Measurements from ENCODE around the gene ARAP2. TPM values are rescaled to one million over a fixed set of nuclear protein-coding genes. Genes with fewer than 3 reads are reported as not detected.

The ARAP2 gene
- total RNA-seq, 1 donor = 3.6 TPM

DNA sequence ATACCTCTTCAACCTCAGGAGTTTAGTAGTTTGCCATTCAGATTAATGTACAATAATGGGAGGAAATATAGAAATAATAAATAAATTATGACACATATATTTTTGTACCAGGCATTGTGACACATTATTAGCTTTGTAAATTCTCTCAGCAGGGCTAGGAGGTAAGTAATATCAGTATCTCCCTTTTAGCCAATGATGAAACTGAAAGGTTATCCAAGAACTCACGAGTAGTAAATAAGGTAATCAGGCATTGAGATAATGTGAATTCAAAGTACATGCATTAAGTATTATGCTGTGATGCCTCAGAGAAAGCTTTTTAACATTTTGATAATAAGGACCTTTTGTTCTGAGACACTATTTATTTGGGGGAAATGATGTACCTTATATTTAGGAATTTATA lies 5.3 kb upstream of the ARAP2 start:
- H3K4me1 ChIP-seq (ENCODE audit: insufficient read depth, low read length) = no peaks in the 10 kb centered on the region
- no peaks in the 10 kb centered on the region for H3K36me3 ChIP-seq (ENCODE audit: insufficient read depth, low read length)
- no peak overlapping the region for H3K27ac ChIP-seq (ENCODE audit: low read depth, low read length)
- no peaks in the 10 kb centered on the region for H3K9me3 ChIP-seq (ENCODE audit: low read depth, low read length)
- H3K4me3 ChIP-seq (ENCODE audit: insufficient read depth, low read length) = no peak overlapping the region
- no peaks in the 10 kb centered on the region for H4K20me1 ChIP-seq (ENCODE audit: insufficient read depth, low read length)
- TF ChIP-seq, protein P1, sequence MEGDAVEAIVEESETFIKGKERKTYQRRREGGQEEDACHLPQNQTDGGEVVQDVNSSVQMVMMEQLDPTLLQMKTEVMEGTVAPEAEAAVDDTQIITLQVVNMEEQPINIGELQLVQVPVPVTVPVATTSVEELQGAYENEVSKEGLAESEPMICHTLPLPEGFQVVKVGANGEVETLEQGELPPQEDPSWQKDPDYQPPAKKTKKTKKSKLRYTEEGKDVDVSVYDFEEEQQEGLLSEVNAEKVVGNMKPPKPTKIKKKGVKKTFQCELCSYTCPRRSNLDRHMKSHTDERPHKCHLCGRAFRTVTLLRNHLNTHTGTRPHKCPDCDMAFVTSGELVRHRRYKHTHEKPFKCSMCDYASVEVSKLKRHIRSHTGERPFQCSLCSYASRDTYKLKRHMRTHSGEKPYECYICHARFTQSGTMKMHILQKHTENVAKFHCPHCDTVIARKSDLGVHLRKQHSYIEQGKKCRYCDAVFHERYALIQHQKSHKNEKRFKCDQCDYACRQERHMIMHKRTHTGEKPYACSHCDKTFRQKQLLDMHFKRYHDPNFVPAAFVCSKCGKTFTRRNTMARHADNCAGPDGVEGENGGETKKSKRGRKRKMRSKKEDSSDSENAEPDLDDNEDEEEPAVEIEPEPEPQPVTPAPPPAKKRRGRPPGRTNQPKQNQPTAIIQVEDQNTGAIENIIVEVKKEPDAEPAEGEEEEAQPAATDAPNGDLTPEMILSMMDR (IDR thresholded peaks at IDR 0.05; ENCODE audit: extremely low read depth, low read depth, low read length) = no peak
- no peaks in the 10 kb centered on the region for H3K79me2 ChIP-seq (ENCODE audit: insufficient read depth, low read length)
- DNase-seq (ENCODE audit: insufficient read length, low spot score, missing footprints) = no peak
- no peak overlapping the region for H3K4me2 ChIP-seq (ENCODE audit: insufficient read depth, low read length)
- no peaks in the 10 kb centered on the region for H3K27me3 ChIP-seq (ENCODE audit: insufficient read depth, low read length)
- no peak overlapping the region for H2AFZ ChIP-seq (ENCODE audit: low read length)

- H3K4me2 ChIP-seq (ENCODE audit: insufficient read depth, low read length) = peak overlapping the region; percentile 28
- peak; percentile 65 for DNase-seq (ENCODE audit: insufficient read length, low spot score, missing footprints)
- H3K27ac ChIP-seq (ENCODE audit: low read depth, low read length) = no peak overlapping the region
- TF ChIP-seq, protein P1 (IDR thresholded peaks at IDR 0.05; ENCODE audit: extremely low read depth, low read depth, low read length) = no peak
- H3K4me1 ChIP-seq (ENCODE audit: insufficient read depth, low read length) = no peaks in the 10 kb centered on the region
- no peak overlapping the region for H2AFZ ChIP-seq (ENCODE audit: low read length)
- no peaks in the 10 kb centered on the region for H3K36me3 ChIP-seq (ENCODE audit: insufficient read depth, low read length)
- H3K9me3 ChIP-seq (ENCODE audit: low read depth, low read length) = no peaks in the 10 kb centered on the region
- no peak overlapping the region for H3K4me3 ChIP-seq (ENCODE audit: insufficient read depth, low read length)
- H3K79me2 ChIP-seq (ENCODE audit: insufficient read depth, low read length) = no peaks in the 10 kb centered on the region
- no peaks in the 10 kb centered on the region for H3K27me3 ChIP-seq (ENCODE audit: insufficient read depth, low read length)
- no peaks in the 10 kb centered on the region for H4K20me1 ChIP-seq (ENCODE audit: insufficient read depth, low read length)
Observed at GRCh38 chr4:36243355-36244256, 708 bp downstream of the ARAP2 start.

- Histone ChIP-seq H3K36me3 (ENCODE audit: insufficient read depth, low read length) (no peaks in the 10 kb centered on the region), H3K79me2 (ENCODE audit: insufficient read depth, low read length) (no peaks in the 10 kb centered on the region), H3K4me3 (ENCODE audit: insufficient read depth, low read length) (no peak overlapping the region), H3K4me2 (ENCODE audit: insufficient read depth, low read length) (no peak overlapping the region), H3K27ac (ENCODE audit: low read depth, low read length) (no peak overlapping the region), H2AFZ (ENCODE audit: low read length) (no peak overlapping the region), H4K20me1 (ENCODE audit: insufficient read depth, low read length) (no peaks in the 10 kb centered on the region), H3K27me3 (ENCODE audit: insufficient read depth, low read length) (no peaks in the 10 kb centered on the region), H3K4me1 (ENCODE audit: insufficient read depth, low read length) (no peaks in the 10 kb centered on the region), H3K9me3 (ENCODE audit: low read depth, low read length) (no peaks in the 10 kb centered on the region)
- no peak for DNase-seq (ENCODE audit: insufficient read length, low spot score, missing footprints)
- TF ChIP-seq, protein P1 (IDR thresholded peaks at IDR 0.05; ENCODE audit: extremely low read depth, low read depth, low read length) = no peak
Observed at GRCh38 chr4:36242629-36243354, 1.5 kb downstream of the ARAP2 start.

GRCh38 chr4:36241771-36242170 lies 2.5 kb downstream of the ARAP2 start:
- DNase-seq (ENCODE audit: insufficient read length, low spot score, missing footprints) = no peak
- H3K9me3 ChIP-seq (ENCODE audit: low read depth, low read length) = no peaks in the 10 kb centered on the region
- no peaks in the 10 kb centered on the region for H3K36me3 ChIP-seq (ENCODE audit: insufficient read depth, low read length)
- H2AFZ ChIP-seq (ENCODE audit: low read length) = no peak overlapping the region
- H3K27me3 ChIP-seq (ENCODE audit: insufficient read depth, low read length) = no peaks in the 10 kb centered on the region
- H3K4me1 ChIP-seq (ENCODE audit: insufficient read depth, low read length) = no peaks in the 10 kb centered on the region
- no peak overlapping the region for H3K4me2 ChIP-seq (ENCODE audit: insufficient read depth, low read length)
- H3K4me3 ChIP-seq (ENCODE audit: insufficient read depth, low read length) = no peak overlapping the region
- no peak overlapping the region for H3K27ac ChIP-seq (ENCODE audit: low read depth, low read length)
- no peaks in the 10 kb centered on the region for H3K79me2 ChIP-seq (ENCODE audit: insufficient read depth, low read length)
- TF ChIP-seq, protein P1 (IDR thresholded peaks at IDR 0.05; ENCODE audit: extremely low read depth, low read depth, low read length) = no peak
- no peaks in the 10 kb centered on the region for H4K20me1 ChIP-seq (ENCODE audit: insufficient read depth, low read length)
